GM23338 (cell line): Measurements from ENCODE around the gene COL24A1. TPM values are rescaled to one million over a fixed set of nuclear protein-coding genes. Genes with fewer than 3 reads are reported as not detected.

Source experiments
- ATAC-seq: fragments of 200-7000 bp; cut with Tn5 transposase; 3 replicates; pipeline ENCODE4 v1.9.1; 2020
- DNase-seq: peaks from one replicate; pipeline ENCODE4 v3.0.0-alpha.2; 2015; ENCODE audit warnings: low spot score
- H2AFZ ChIP-seq: fragments of 200-600 bp; sonication (generic); 2 replicates; pipeline ENCODE4 v1.8.0; 2016; ENCODE audit warnings: antibody characterized with exemption, mild to moderate bottlenecking, moderate library complexity
- H3F3A ChIP-seq: fragments of 200-600 bp; sonication (generic); replicated peaks from 2 replicates; pipeline ENCODE4 v1.8.0; 2017; ENCODE audit warnings: antibody characterized with exemption, mixed run types, low read depth
- H3K27ac ChIP-seq: fragments of 200-600 bp; sonication (generic); 2 replicates; pipeline ENCODE4 v1.6.1; 2016; ENCODE audit warnings: low read depth
- H3K27me3 ChIP-seq: fragments of 200-600 bp; sonication (generic); 2 replicates; pipeline ENCODE4 v1.8.0; 2016; ENCODE audit warnings: mild to moderate bottlenecking, mixed run types, moderate library complexity; ENCODE audit not compliant: insufficient read depth
- H3K36me3 ChIP-seq: fragments of 200-600 bp; sonication (generic); 2 replicates; pipeline ENCODE4 v1.8.0; 2016; ENCODE audit warnings: mild to moderate bottlenecking; ENCODE audit not compliant: insufficient read depth
- H3K4me1 ChIP-seq: fragments of 200-600 bp; sonication (generic); 2 replicates; pipeline ENCODE4 v1.8.0; 2016; ENCODE audit warnings: mild to moderate bottlenecking, moderate library complexity; ENCODE audit not compliant: insufficient read depth
- H3K4me2 ChIP-seq: fragments of 200-600 bp; sonication (generic); 2 replicates; pipeline ENCODE4 v1.7.1; 2017; ENCODE audit warnings: mixed run types
- H3K4me3 ChIP-seq: fragments of 200-600 bp; sonication (generic); 2 replicates; pipeline ENCODE4 v1.6.1; 2016; ENCODE audit warnings: mixed run types
- H3K79me2 ChIP-seq: fragments of 200-600 bp; sonication (generic); replicated peaks from 2 replicates; pipeline ENCODE4 v1.8.0; 2017; ENCODE audit warnings: mild to moderate bottlenecking; ENCODE audit not compliant: insufficient read depth
- H3K9me2 ChIP-seq: fragments of 200-600 bp; sonication (generic); 2 replicates; pipeline ENCODE4 v1.8.0; 2017; ENCODE audit not compliant: insufficient read depth
- H4K20me1 ChIP-seq: fragments of 200-600 bp; sonication (generic); replicated peaks from 2 replicates; pipeline ENCODE4 v1.8.0; 2017; ENCODE audit warnings: mild to moderate bottlenecking; ENCODE audit not compliant: insufficient read depth
- H3K27ac Mint-ChIP-seq: 2 replicates; pipeline ENCODE4 v1.8.0; 2020; ENCODE audit warnings: inconsistent platforms, mild to moderate bottlenecking, moderate library complexity, mixed read lengths
- H3K27me3 Mint-ChIP-seq: 3 replicates; pipeline ENCODE4 v1.8.0; 2022; ENCODE audit warnings: low read depth, mild to moderate bottlenecking, moderate library complexity, mixed read lengths, inconsistent platforms; ENCODE audit not compliant: insufficient read depth, poor library complexity
- H3K36me3 Mint-ChIP-seq: 3 replicates; pipeline ENCODE4 v1.8.0; 2021; ENCODE audit warnings: low read depth, mild to moderate bottlenecking, inconsistent platforms, moderate library complexity, mixed read lengths
- H3K4me1 Mint-ChIP-seq: 3 replicates; pipeline ENCODE4 v1.8.0; 2020; ENCODE audit warnings: mild to moderate bottlenecking, inconsistent platforms, mixed read lengths
- H3K4me3 Mint-ChIP-seq: 3 replicates; pipeline ENCODE4 v1.8.0; 2021; ENCODE audit warnings: moderate library complexity, mild to moderate bottlenecking, inconsistent platforms, mixed read lengths
- H3K9me3 Mint-ChIP-seq: 3 replicates; pipeline ENCODE4 v1.8.0; 2020; ENCODE audit warnings: moderate library complexity, mild to moderate bottlenecking, inconsistent platforms, mixed read lengths
- CREB1 ChIP-seq: fragments of 250-450 bp; sonication (Bioruptor Pico); IDR thresholded peaks from 2 replicates; pipeline ENCODE4 v1.5.0; 2020; ENCODE audit warnings: low read depth, mild to moderate bottlenecking, moderate library complexity
- ETS1 ChIP-seq: IDR thresholded peaks from 2 replicates; pipeline ENCODE4 v1.6.1; 2016; ENCODE audit warnings: antibody characterized with exemption
- EZH2phosphoT487 ChIP-seq: fragments of 200-600 bp; sonication (generic); IDR thresholded peaks from one replicate; pipeline ENCODE4 v1.8.1; 2018; ENCODE audit warnings: antibody characterized with exemption; ENCODE audit not compliant: unreplicated experiment
- NANOG ChIP-seq: IDR thresholded peaks from 2 replicates; pipeline ENCODE4 v1.6.1; 2016; ENCODE audit warnings: antibody characterized with exemption, borderline replicate concordance
- POLR2AphosphoS5 ChIP-seq: IDR thresholded peaks from 2 replicates; pipeline ENCODE4 v1.6.1; 2016; ENCODE audit warnings: antibody characterized with exemption, low read depth
- ZNF114 ChIP-seq: fragments of 250-450 bp; sonication (Bioruptor Pico); IDR thresholded peaks from 2 replicates; pipeline ENCODE4 v1.5.0; 2020; ENCODE audit warnings: mild to moderate bottlenecking, moderate library complexity
- polyA plus RNA-seq: library from polyadenylated mRNA; unstranded; fragments of >200 nt; fragmentation: Nextera tagmentation; extraction: Ambion mirVana; gene quantifications from 2 replicates; pipeline ENCODE4 v1.2.1, GENCODE V29; 2016
- total RNA-seq: library from RNA; depleted of rRNA; stranded (reverse); fragments of >200 nt; shearing (Covaris generic); gene quantifications from 2 replicates; pipeline ENCODE4 v1.2.3, GENCODE V29; 2014
- TF ChIP-seq, protein P1 (sequence below): IDR thresholded peaks from one replicate; pipeline ENCODE4 v1.6.1; 2018; ENCODE audit warnings: antibody characterized with exemption; ENCODE audit not compliant: unreplicated experiment
- TF ChIP-seq, protein P2 (sequence below): fragments of 250-450 bp; sonication (Bioruptor Pico); IDR thresholded peaks from 2 replicates; pipeline ENCODE4 v1.5.0; 2020; ENCODE audit warnings: mild to moderate bottlenecking, moderate library complexity

The COL24A1 gene
- total and polyA plus RNA-seq, 2 experiments from 2014 or later, result 1.2 to 2.1 TPM

DNA sequence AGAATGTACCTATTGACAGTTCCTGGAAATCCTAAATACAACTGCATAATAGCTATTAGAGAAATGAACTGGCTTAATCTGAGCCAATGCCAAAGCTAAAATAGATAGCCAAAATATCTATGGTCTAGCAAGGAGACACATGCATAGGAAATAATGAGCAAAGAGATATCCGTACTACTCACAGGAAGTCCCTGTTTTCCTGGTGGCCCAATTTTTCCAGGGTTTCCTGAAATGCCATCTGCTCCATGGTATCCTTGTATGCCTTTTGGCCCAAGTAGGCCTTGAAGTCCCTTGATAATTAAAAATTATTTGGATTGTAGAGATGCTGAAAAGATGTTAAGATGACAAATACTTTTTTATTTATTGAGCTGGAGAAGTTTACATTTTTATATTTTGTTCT is 340.0 kb downstream of the COL24A1 start:
- Histone ChIP-seq H3K36me3 (no peaks in the 10 kb centered on the region), H3K4me1 (peaks cover 20% of the 10 kb centered on the region), H2AFZ (no peak overlapping the region), H3K27me3 (no peaks in the 10 kb centered on the region), H3K4me2 (no peak overlapping the region), H3K79me2 (no peaks in the 10 kb centered on the region), H3K27ac (no peak overlapping the region), H3K9me2 (0 out of 2 replicates have a peak, but pooled peaks cover 8% of the 10 kb centered on the region), H3K4me3 (no peak overlapping the region), H4K20me1 (no peaks in the 10 kb centered on the region), H3F3A (no peaks in the 10 kb centered on the region)
- TF ChIP-seq ETS1 (no peak), POLR2AphosphoS5 (no peak), CREB1 (no peak), EZH2phosphoT487 (no peak), NANOG (no peak), ZNF114 (CRISPR knock-in tag) (no peak)
- TF ChIP-seq, protein P1, sequence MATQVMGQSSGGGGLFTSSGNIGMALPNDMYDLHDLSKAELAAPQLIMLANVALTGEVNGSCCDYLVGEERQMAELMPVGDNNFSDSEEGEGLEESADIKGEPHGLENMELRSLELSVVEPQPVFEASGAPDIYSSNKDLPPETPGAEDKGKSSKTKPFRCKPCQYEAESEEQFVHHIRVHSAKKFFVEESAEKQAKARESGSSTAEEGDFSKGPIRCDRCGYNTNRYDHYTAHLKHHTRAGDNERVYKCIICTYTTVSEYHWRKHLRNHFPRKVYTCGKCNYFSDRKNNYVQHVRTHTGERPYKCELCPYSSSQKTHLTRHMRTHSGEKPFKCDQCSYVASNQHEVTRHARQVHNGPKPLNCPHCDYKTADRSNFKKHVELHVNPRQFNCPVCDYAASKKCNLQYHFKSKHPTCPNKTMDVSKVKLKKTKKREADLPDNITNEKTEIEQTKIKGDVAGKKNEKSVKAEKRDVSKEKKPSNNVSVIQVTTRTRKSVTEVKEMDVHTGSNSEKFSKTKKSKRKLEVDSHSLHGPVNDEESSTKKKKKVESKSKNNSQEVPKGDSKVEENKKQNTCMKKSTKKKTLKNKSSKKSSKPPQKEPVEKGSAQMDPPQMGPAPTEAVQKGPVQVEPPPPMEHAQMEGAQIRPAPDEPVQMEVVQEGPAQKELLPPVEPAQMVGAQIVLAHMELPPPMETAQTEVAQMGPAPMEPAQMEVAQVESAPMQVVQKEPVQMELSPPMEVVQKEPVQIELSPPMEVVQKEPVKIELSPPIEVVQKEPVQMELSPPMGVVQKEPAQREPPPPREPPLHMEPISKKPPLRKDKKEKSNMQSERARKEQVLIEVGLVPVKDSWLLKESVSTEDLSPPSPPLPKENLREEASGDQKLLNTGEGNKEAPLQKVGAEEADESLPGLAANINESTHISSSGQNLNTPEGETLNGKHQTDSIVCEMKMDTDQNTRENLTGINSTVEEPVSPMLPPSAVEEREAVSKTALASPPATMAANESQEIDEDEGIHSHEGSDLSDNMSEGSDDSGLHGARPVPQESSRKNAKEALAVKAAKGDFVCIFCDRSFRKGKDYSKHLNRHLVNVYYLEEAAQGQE, result no peak
- TF ChIP-seq, protein P2, sequence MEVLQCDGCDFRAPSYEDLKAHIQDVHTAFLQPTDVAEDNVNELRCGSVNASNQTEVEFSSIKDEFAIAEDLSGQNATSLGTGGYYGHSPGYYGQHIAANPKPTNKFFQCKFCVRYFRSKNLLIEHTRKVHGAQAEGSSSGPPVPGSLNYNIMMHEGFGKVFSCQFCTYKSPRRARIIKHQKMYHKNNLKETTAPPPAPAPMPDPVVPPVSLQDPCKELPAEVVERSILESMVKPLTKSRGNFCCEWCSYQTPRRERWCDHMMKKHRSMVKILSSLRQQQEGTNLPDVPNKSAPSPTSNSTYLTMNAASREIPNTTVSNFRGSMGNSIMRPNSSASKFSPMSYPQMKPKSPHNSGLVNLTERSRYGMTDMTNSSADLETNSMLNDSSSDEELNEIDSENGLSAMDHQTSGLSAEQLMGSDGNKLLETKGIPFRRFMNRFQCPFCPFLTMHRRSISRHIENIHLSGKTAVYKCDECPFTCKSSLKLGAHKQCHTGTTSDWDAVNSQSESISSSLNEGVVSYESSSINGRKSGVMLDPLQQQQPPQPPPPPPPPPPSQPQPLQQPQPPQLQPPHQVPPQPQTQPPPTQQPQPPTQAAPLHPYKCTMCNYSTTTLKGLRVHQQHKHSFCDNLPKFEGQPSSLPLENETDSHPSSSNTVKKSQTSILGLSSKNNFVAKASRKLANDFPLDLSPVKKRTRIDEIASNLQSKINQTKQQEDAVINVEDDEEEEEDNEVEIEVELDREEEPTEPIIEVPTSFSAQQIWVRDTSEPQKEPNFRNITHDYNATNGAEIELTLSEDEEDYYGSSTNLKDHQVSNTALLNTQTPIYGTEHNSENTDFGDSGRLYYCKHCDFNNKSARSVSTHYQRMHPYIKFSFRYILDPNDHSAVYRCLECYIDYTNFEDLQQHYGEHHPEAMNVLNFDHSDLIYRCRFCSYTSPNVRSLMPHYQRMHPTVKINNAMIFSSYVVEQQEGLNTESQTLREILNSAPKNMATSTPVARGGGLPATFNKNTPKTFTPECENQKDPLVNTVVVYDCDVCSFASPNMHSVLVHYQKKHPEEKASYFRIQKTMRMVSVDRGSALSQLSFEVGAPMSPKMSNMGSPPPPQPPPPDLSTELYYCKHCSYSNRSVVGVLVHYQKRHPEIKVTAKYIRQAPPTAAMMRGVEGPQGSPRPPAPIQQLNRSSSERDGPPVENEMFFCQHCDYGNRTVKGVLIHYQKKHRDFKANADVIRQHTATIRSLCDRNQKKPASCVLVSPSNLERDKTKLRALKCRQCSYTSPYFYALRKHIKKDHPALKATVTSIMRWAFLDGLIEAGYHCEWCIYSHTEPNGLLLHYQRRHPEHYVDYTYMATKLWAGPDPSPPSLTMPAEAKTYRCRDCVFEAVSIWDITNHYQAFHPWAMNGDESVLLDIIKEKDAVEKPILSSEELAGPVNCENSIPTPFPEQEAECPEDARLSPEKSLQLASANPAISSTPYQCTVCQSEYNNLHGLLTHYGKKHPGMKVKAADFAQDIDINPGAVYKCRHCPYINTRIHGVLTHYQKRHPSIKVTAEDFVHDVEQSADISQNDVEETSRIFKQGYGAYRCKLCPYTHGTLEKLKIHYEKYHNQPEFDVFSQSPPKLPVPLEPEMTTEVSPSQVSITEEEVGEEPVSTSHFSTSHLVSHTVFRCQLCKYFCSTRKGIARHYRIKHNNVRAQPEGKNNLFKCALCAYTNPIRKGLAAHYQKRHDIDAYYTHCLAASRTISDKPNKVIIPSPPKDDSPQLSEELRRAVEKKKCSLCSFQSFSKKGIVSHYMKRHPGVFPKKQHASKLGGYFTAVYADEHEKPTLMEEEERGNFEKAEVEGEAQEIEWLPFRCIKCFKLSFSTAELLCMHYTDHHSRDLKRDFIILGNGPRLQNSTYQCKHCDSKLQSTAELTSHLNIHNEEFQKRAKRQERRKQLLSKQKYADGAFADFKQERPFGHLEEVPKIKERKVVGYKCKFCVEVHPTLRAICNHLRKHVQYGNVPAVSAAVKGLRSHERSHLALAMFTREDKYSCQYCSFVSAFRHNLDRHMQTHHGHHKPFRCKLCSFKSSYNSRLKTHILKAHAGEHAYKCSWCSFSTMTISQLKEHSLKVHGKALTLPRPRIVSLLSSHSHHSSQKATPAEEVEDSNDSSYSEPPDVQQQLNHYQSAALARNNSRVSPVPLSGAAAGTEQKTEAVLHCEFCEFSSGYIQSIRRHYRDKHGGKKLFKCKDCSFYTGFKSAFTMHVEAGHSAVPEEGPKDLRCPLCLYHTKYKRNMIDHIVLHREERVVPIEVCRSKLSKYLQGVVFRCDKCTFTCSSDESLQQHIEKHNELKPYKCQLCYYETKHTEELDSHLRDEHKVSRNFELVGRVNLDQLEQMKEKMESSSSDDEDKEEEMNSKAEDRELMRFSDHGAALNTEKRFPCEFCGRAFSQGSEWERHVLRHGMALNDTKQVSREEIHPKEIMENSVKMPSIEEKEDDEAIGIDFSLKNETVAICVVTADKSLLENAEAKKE (CRISPR knock-in tag), result no peak
- Mint-ChIP-seq H3K4me1 (peaks cover 20% of the 10 kb centered on the region), H3K27ac (no peak overlapping the region), H3K4me3 (no peak overlapping the region), H3K36me3 (no peaks in the 10 kb centered on the region), H3K27me3 (no peaks in the 10 kb centered on the region), H3K9me3 (no peaks in the 10 kb centered on the region)
- DNase-seq (no peak), ATAC-seq (no peak)
